Activated T-helper 1 cell treated with Interleukin-2 at 50 U/mL for 16 hours (primary cell): ENCODE results near the gene CASP8.
"Not testable (repeated sequence)": the region's sequence is repeated elsewhere in the genome, so short reads cannot be mapped to it uniquely, and the experiment has no call there.

Experiments used
- DNase-seq: peaks from one replicate; pipeline ENCODE4 v3.0.0-alpha.2; 2020; ENCODE audit warnings: low read depth

CASP8 gene

DNA sequence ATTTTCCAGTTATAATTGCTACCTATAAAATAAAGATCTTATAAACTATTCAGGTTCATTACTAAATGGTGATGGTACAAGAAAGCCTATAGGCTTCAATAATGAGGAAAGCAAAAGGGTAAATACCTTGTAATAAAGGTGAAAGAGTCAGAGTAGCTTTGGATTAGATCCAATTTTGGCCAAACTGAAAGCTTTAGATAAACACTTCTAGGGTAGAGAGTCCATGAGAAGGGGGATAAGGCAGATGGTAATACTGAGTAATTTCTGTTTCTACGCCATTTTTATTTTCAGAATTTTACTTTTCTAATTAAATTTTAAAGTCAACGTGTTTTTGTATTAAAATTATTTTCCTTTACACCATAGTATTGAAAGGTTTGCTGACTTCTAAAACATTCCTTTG is 9.4 kb downstream of the CASP8 start:
- DNase-seq: no peak

DNA sequence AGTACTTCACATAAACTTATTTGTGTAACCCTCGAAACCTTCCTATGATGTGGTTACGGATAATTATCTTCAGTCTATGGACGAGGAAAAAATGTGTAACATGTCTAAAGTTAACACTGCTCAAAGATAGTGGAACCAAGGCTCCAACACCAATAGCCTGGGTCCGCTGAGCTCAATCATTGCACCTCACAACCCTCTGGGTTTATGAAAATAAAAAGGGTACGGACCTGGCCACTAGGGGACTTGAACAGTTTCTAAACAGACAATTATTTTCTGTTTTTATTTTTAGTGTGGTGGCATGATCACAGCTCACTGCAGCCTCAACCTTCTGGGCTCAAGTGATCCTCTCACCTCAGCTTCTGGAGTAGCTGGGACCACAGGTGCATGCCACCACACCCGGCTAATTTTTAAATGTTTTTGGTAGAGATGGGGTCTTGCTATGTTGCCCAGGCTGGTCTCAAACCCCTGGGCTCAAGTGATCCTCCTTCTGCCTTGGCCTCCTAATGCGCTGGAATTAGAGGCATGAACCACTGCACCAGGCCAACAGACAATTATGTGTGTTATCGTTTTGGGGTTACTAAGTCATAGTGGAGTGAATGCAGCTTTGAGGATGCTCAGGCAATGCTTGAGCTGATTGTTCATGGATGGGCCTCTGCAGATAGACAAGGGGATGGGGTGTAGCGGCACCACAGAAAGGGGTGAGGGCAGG is 10.1 kb downstream of the CASP8 start:
- no peak for DNase-seq

DNA sequence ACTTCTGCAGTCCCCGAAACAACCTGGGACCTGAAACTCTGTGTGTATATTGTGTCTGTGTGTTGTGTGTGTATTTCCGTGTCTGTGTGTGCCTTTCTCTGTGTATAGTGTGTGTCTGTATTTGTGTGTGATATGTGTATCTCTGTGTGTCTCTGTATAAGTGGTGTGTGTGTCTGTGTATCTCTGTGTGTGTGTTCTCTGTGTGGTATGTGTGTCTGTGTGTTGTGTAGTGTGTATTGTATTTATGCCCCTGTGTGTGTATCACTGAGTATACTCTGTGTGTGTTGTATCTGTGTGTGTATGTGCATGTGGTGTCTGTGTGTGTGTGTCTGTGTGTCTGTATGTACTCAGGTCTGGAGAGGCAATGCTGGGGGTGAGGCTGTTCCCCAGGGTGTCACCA is 11.6 kb downstream of the CASP8 start:
- DNase-seq: no peak

DNA sequence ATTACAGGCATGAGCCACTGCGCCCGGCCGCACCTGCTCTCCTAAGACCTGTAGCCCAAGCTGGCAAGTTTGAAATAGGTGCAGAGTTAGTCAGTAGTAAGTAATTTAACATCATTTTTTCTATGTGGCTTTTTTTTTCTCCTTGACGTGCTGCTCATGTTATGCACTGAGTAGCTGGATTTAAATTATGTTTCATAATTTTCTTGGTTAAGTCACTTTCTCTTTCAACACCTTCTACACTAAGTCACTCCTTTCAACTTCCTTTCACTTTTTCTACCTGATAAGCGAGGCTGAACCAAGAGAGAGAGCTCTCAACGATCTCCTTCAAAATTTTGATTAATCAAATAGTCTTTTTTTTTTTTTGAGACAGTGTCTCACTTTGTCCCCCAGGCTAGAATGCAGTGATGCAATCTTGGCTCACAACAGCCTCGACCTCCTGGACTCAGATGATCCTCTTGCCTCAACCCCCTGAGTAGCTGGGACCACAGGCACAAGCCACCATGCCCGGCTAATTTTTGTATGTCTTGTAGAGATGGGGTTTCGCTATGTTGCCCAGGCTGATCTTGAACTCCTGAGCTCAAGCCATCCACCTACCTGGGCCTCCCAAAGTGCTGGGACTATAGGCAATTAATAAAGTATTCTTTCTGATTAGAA is 13.1 kb downstream of the CASP8 start:
- no peak for DNase-seq

DNA sequence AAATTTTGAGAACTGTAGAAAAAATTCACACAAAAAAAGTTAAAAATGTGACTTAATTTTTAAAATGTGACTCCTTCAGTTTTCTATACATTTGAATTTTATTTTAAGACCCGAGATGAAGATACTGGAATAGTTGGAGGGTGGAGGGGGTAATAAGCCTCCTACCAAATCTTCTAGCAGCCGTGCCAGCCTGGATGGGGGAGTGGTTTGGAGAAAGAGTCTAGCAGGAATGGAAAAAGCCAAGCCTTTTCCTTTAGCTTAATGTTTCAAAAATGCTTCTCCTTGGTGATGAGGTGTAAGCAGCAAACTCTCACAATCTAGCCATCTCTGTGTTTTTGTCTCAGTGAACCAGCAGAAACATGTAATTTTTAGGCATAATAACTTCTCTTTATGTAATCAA is 14.7 kb downstream of the CASP8 start:
- no peak for DNase-seq

DNA sequence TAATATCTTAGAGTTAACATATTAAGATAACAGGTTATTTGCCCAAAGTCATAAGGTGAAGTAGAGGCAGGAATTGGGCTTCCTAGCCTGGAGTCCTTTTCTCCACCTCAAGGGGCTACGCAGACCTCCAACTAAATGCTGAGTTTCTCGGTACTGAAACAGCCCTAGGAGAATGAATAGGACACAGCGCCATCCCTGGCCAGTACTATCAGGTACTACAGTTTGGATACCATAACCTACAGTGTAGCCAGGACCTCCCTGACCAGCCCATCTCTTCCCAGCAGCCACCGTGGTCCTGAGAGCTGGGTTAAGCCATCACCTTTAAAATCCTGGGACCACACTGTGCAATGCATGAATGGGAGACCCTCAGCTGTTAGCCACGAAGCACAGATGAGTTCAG is 15.7 kb downstream of the CASP8 start:
- DNase-seq: no peak

DNA sequence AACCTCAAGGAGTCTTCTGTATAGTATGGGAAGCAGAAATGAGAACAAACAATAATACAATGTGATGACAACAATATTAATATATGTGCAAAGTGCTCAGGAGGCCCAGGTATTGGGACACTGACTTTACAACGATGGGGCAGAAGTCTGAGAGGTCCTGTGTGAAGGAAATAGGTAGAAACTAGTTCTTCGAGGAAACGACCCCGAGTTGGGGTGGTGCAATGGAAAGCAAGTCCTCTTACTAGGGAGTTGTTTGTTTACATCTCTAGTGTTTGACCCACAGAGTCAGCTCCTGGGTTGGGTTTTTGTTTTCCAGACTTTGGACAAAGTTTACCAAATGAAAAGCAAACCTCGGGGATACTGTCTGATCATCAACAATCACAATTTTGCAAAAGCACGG is 16.2 kb downstream of the CASP8 start:
- no peak for DNase-seq

DNA sequence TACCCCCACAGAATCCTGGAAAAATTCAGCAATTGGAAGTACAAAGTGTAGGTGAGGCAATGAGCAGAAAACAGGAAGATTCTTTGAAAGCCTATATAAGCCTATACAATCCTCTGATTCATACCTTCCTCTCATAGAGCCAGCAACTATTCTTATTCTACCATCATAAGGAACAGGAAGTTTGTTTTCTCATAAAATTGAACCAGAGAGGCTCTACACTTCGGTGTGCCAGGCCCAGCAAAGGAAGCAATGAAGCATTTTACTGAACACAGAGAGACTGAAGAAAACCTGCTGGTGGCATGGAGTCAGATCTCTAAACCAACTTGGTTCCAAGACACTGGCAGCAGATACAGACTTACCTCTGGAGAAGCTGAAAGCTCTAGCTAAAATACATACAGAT is 18.7 kb downstream of the CASP8 start:
- DNase-seq: no peak

DNA sequence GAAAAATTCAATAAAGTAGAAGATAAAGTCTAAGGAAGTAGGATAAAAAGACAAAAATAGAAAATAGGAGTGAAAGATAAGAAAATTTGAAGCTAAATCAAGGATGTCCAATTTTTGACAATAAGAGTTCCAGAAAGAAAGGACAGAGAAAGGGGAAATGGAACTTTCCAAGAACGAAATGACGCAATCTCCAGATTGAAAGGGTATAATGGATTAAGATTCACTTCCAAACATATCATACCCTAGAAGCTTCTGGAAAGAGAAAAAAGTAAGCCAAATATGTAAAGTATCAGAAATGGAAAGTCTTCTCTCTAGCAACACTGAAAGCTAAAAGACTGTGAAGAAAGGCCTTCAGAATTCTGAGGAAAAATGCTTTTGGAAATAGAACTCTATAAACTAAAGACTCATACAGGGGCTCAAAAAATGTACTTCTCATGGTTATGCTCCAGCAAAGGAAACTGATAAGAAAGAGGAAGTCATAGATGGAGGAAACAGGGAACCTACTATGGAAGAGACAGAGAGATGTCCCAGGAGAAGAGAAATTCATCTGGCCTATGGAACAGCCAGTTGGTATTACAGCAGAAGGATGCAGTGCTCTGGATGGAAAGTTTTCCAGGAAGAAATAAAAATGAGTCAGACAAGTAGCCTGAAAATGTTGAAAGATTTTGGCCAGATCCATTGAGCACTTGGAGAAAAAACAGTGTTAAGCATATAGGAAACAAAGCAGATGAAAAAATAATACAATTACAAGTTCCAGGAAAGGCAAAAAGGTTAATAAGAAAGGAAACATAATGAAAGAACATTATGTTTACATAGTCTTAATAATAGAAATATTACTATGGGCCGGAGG is 20.1 kb downstream of the CASP8 start:
- no peak for DNase-seq

DNA sequence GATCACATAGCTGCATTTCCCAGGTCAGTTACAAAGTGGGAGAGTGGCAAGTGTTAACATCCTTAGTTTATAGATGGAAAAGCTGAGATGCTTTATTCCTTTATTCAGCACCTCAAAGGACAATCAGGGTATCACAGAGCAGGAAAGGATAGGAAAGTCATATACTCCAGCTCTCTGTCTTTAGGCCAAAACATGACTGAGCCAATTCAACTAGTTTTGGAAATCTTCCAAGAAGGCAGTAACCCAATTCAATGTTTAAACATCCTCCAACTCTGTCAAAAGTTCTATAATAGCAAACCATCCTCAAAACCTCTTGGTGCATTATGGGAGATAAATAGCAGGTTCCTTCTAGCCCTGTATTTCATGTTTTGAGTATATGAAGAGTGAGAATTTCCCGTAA is 25.2 kb downstream of the CASP8 start:
- no peak for DNase-seq

DNA sequence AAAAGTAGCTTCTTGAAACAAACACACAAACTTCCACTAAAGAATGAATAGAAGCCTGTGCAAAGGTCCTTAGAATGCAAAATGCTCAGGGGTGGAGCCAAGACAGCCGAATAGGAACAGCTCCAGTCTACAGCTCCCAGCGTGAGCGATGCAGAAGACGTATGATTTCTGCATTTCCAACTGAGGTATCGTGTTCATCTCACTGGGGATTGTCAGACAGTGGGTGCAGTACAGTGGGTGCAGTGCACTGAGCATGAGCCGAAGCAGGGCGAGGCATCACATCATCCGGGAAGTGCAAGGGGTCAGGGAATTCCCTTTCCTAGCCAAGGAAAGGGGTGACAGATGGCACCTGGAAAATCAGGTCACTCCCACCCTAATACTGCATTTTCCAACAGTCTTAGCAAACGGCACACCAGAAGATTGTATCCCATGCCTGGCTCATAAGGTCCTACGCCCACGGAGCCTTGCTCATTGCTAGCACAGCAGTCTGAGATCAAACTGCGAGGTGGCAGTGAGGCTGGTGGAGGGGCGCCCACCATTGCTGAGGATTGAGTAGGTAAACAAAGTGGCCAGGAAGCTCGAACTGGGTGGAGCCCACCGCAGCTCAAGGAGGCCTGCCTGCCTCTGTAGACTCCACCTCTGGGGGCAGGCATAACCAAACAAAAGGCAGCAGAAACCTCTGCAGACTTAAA is 30.3 kb downstream of the CASP8 start:
- DNase-seq: not testable (repeated sequence)

DNA sequence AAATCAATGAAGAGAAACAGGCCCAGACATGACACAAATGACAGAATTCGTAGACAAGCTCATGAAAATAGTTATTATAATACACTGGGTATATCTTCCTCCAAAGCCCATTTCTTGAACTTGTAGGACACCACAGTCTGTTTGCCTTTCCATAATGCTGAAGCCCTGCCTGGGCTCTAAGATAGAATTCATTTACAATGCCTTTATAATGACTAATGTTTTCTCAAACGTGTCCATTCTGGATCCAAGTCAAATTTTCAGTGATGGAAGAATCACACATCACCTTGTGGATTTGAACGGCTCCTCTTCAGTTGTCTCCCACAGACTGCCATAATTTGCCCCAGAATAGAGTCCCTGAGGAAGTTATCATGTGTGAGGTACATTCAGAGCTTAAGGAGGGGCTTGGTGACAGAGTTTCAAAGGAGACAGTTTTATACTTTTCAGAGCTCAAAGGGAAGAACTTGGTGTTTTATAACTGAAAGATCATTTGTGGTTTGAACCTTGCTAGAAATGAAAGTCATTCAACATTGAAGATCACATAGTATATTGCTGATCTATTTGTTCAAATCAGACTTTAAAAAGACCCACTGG is 38.2 kb downstream of the CASP8 start:
- DNase-seq: no peak

DNA sequence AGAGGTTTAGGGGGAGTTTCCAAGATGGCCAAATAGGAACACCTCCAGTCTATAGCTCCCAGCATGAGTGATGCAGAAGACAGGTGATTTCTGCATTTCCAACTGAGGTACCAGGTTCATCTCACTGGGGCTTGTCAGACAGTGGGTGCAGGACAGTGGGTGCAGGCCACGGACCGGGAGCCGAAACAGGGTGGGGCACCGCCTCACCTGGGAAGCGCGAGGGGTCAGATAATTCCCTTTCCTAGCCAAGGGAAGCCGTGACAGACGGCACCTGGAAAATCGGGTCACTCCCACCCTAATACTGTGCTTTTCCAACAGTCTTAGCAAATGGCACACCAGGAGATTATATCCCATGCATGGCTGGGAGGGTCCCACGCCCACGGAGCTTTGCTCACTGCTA is 39.6 kb downstream of the CASP8 start:
- not testable (repeated sequence) for DNase-seq

DNA sequence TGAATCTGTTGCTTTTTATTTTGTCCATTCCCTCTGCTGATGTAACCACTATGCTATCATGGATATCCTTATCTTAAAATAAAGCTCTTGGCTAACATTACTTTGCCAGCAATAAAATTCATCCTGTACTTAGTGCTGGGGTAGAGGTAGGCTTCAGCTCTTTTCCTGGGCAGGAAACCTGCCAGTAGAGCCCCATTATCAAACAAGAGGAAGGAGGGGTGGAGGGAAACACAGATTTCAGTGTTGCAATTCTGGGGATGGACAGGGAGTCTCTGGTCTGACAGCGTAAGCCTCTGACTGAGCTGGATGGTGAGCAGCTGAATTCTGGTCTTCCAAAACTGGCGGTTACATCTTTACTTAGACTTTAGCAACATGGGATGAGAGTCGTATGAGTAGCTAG is 47.5 kb downstream of the CASP8 start:
- DNase-seq: no peak

DNA sequence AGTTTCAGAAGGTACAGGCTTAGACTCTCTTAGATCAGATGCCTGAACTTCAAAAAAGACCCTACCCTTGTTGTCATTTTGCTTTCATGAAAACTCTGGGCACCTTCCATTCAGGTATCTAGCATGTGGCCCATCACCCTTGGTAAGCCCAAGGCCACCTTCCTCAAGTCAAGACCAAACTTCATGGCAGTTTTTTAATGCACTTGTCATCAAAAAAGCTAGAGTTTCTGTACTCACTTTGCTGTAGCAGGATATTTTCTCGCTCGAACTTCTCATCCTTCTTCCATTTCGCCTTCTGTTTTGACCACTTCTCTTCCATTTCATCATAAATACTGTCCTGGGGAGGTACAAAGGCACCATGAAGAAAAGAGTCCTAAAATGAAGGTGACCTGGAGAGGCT is 48.6 kb downstream of the CASP8 start:
- no peak for DNase-seq

DNA sequence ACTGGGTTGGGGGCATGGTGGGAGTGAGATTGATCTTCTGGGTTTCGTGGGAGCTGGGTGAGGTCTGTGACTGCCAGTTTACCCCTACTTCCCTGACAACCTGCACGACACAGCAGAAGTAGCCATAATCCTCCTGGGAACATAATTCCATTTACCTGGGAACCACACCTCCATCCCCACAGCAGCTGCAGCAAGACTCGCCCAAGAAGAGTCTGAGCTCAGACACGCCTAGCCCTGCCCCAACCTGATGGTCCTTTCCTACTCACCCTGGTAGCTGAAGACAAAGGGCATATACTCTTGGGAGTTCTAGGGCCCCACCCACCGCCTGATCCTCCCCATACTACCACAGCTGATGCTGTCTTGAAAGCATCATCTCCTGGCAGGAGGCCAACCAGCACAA is 53.0 kb downstream of the CASP8 start:
- no peak for DNase-seq

DNA sequence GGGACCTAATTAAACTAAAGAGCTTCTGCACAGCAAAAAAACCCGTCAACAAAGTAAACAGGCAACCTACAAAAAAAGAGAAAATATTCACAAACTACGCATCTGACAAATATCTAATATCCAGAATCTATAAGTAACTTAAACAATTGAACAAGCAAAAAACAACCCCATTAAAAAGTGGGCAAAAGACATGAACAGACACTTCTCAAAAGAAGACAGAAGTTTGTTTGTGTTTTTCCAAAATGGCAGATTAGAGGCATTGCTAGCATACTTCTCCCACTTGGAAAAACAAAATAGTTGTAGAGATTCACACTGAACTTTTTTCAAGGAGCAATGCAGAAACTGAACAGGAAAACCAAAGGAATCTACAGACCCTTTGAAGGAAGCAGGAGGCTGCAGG is 59.2 kb downstream of the CASP8 start:
- DNase-seq: no peak

DNA sequence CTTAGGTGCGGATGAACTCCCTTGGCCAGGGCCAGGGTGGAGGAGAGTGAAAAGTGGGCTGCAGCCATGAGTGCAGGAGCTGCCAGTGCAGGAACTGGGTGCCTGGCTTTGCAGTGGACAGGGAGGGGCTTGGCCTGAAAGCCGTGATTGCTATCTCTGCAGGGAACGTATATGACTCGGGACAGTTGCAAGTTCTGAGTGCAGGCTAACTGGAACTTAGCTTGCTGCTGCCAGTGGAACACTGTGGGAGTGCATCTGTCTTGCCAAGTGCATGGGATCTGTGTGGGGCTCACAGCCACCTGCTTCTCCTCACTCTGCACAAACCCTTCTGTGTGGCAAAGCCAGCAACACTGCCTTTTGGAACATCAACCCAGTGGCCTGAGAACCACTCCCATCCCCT is 59.9 kb downstream of the CASP8 start:
- no peak for DNase-seq

DNA sequence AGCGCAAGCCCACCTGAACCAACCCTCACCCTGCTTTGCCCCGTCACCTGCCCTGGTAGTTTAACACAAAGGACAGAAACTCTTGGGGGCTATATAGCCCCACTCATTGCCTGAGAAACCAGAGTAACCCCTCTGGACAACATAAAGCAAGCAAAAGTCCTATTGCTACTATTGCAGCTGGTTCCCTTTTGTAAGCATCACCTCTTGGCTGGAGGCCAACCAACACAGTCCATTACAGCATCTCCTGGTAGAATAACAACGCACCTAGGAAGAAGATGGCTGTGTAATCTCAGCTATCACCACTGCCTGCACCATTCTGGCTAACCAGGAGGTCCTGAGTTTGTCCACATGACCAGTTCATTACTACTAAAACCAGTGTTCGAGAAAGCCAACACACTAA is 60.4 kb downstream of the CASP8 start:
- DNase-seq: no peak

DNA sequence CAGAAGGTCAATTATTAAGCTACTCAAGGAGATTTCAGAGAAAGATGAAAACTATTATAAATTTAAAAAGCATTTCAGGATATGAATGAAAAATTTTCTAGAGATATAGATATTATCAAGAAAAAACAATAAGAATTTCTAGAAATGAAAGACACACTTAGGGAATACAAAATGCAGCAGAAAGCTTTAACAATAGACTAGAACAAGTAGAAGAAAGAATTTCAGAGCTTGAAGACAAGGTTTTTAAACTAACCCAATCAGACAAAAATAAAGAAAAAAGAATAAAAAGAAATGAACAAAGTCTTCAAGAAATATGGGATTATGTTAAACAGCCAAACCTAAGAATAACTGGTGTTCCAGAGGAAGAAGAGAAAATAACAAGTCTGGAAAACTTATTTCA is 62.4 kb downstream of the CASP8 start:
- DNase-seq: no peak

DNA sequence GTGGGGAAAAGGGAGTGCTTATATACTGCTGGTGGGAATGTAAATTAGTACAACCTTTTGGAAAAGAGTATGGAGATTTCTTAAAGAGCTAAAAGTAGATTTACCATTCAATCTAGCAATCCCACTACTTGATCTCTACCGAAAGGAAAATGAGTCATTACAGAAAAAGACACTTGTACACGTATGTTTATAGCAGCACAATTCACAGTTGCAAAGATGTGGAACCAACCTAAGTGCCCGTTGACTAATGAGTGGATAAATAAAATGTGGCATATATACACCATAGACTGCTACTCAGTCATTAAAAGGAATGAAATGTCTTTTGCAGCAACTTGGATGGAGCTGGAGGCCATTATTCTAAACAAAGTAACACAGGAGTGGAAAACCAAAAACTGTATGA is 67.3 kb downstream of the CASP8 start:
- no peak for DNase-seq

DNA sequence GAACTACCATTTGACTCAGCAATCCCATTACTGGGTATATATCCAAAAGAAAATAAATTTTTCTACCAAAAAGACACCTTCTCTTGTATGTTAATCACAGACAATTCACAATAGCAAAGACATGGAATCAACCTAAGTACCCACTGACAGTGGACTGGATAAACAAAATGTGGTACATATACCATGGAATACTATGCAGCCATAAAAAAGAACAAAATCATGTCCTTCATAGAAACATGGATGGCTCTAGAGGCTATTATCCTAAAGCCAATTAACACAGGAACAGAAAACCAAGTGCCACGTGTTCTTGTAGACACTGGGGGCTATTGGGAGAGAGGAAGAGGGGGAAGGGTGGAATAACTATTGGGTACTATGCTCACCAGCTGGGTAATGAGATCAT is 69.1 kb downstream of the CASP8 start:
- no peak for DNase-seq
